ENCODE data around the gene DNAJA2. TPM values are rescaled to one million over a fixed set of nuclear protein-coding genes. Genes with fewer than 3 reads are reported as not detected.

The DNAJA2 gene
- total and polyA plus RNA-seq, 9 of the 15 experiments (the other 6 are each of a cell fraction or from before 2014, with no cell fraction given) = 24.1 to 75.9 (median 50.7) TPM

- TF ChIP-seq ARID2 (IDR thresholded peaks at IDR 0.05) (no peak), ZC3H4 (CRISPR knock-in tag; IDR thresholded peaks at IDR 0.05; ENCODE audit: borderline replicate concordance) (no peak), JUN (IDR thresholded peaks at IDR 0.05; ENCODE audit: borderline replicate concordance, low read depth, low read length) (no peak), JUN (CRISPR knock-in tag; IDR thresholded peaks at IDR 0.05; ENCODE audit: borderline replicate concordance) (no peak), ZMIZ1 (IDR thresholded peaks at IDR 0.05; ENCODE audit: low read depth in 2 of 2, low read length in 2 of 2) (no peak), SIX5 (IDR thresholded peaks at IDR 0.05; ENCODE audit: borderline replicate concordance in 1 of 2, insufficient read depth in 1 of 2, low read depth in 1 of 2, low read length in 2 of 2) (no peak), EWSR1 (IDR thresholded peaks at IDR 0.05; ENCODE audit: borderline replicate concordance, low read depth, partially characterized antibody) (no peak), POU5F1 (IDR thresholded peaks at IDR 0.05; ENCODE audit: borderline replicate concordance, low read depth, low read length, partially characterized antibody) (no peak), STAT6 (CRISPR knock-in tag; IDR thresholded peaks at IDR 0.05) (no peak), CUX1 (CRISPR knock-in tag; IDR thresholded peaks at IDR 0.05) (peak; percentile 75; the same call in 1 of the 2 replicates), ZFX (CRISPR knock-in tag; IDR thresholded peaks at IDR 0.05) (peak; percentile 98), RBBP5 (IDR thresholded peaks at IDR 0.05; ENCODE audit: borderline replicate concordance, insufficient read depth, low read length, poor library complexity, severe bottlenecking) (peak; percentile 73), ZZZ3 (IDR thresholded peaks at IDR 0.05) (0 out of 2 replicates have a peak, but pooled peaks have one; percentile 51), SMARCC2 (IDR thresholded peaks at IDR 0.05; ENCODE audit: low read depth) (no peak)
Measured at GRCh38 chr16:46973207-46973995, at the start of gene DNAJA2 (continued).
